Neural crest cell (in vitro differentiated cells): ENCODE data around the gene TENT4B. TPM values are rescaled to one million over a fixed set of nuclear protein-coding genes. Genes with fewer than 3 reads are reported as not detected.

Experiments
- DNase-seq: peaks from one replicate; pipeline ENCODE4 v3.0.0; 2021; ENCODE audit warnings: low read depth, mixed read lengths, low spot score
- H3K27ac Mint-ChIP-seq: one replicate; pipeline ENCODE4 v1.8.0; 2021; ENCODE audit warnings: mild to moderate bottlenecking, mixed read lengths; ENCODE audit not compliant: unreplicated experiment
- H3K27me3 Mint-ChIP-seq: 2 replicates; pipeline ENCODE4 v1.8.0; 2021; ENCODE audit warnings: low read depth, mild to moderate bottlenecking, mixed read lengths
- H3K36me3 Mint-ChIP-seq: 2 replicates; pipeline ENCODE4 v1.8.0; 2021; ENCODE audit warnings: low read depth, mild to moderate bottlenecking, mixed read lengths
- H3K4me1 Mint-ChIP-seq: 2 replicates; pipeline ENCODE4 v1.8.0; 2021; ENCODE audit warnings: mixed read lengths
- H3K4me3 Mint-ChIP-seq: one replicate; pipeline ENCODE4 v1.8.0; 2021; ENCODE audit warnings: mild to moderate bottlenecking, mixed read lengths
- H3K9me3 Mint-ChIP-seq: 2 replicates; pipeline ENCODE4 v1.8.0; 2021; ENCODE audit warnings: mixed read lengths
- total RNA-seq: library from RNA; stranded (reverse); gene quantifications from 2 replicates; pipeline ENCODE4 v1.2.1, GENCODE V29; 2021
- TF ChIP-seq, protein P1 (sequence below): fragments of 200-600 bp; sonication (generic); conservative IDR thresholded peaks from 2 replicates; pipeline ENCODE4 v1.5.0; 2021; ENCODE audit warnings: antibody characterized with exemption, mild to moderate bottlenecking

The TENT4B gene
- total RNA-seq, 1 donor from 2014 or later = 12.5 TPM

DNA sequence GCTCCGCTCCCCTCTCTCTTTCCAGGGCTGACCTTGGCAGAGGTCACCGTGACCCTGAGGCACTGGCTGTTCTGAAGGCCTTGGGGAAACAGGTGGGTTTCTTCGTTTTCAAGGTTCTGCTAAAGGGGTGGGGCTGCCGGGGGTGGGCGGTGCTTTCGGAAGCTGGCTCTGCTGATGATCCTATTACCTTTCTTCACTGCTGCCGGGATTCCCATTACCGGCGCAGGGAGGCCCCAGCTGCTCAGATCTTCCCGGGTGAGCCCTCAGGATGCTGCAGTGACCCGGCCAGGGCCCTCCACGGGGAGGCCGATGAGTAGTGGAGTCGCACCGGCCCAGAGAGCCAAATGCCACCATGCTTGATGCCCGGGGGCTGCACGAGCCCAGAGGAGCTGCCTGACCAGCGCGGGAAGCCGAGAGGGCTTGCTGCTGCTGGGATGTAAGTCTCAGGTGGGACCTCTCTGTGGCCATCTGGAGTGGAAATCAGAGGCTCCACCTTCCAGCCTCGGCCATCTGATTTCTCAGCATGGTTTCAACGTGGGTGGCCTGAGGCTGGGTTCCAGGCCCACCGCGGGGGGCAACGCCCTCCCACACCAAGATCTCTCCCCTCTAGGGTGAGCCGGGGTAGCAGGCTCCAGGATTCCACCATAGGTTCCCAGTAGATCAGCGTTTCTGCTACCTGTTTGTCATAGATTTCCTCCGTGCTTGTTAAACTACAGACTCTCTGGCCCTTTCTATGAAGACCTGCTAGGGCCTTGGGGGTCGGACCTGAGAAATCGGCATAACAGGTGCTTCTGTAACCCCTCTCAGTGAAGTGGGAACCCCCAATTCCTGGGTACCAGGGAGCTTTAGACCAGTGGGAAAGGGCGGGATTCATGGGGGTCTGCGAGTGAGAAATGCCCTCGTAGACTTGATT lies 91.7 kb downstream of the TENT4B start:
- peak overlapping the region; percentile 76 for H3K4me3 Mint-ChIP-seq
- no peaks in the 10 kb centered on the region for H3K36me3 Mint-ChIP-seq
- H3K9me3 Mint-ChIP-seq = no peaks in the 10 kb centered on the region
- H3K27me3 Mint-ChIP-seq = peaks cover 48% of the 10 kb centered on the region
- H3K4me1 Mint-ChIP-seq = peaks cover 8% of the 10 kb centered on the region
- no peak overlapping the region for H3K27ac Mint-ChIP-seq
- no peak for DNase-seq
- TF ChIP-seq, protein P1, sequence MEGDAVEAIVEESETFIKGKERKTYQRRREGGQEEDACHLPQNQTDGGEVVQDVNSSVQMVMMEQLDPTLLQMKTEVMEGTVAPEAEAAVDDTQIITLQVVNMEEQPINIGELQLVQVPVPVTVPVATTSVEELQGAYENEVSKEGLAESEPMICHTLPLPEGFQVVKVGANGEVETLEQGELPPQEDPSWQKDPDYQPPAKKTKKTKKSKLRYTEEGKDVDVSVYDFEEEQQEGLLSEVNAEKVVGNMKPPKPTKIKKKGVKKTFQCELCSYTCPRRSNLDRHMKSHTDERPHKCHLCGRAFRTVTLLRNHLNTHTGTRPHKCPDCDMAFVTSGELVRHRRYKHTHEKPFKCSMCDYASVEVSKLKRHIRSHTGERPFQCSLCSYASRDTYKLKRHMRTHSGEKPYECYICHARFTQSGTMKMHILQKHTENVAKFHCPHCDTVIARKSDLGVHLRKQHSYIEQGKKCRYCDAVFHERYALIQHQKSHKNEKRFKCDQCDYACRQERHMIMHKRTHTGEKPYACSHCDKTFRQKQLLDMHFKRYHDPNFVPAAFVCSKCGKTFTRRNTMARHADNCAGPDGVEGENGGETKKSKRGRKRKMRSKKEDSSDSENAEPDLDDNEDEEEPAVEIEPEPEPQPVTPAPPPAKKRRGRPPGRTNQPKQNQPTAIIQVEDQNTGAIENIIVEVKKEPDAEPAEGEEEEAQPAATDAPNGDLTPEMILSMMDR = no peak

DNA sequence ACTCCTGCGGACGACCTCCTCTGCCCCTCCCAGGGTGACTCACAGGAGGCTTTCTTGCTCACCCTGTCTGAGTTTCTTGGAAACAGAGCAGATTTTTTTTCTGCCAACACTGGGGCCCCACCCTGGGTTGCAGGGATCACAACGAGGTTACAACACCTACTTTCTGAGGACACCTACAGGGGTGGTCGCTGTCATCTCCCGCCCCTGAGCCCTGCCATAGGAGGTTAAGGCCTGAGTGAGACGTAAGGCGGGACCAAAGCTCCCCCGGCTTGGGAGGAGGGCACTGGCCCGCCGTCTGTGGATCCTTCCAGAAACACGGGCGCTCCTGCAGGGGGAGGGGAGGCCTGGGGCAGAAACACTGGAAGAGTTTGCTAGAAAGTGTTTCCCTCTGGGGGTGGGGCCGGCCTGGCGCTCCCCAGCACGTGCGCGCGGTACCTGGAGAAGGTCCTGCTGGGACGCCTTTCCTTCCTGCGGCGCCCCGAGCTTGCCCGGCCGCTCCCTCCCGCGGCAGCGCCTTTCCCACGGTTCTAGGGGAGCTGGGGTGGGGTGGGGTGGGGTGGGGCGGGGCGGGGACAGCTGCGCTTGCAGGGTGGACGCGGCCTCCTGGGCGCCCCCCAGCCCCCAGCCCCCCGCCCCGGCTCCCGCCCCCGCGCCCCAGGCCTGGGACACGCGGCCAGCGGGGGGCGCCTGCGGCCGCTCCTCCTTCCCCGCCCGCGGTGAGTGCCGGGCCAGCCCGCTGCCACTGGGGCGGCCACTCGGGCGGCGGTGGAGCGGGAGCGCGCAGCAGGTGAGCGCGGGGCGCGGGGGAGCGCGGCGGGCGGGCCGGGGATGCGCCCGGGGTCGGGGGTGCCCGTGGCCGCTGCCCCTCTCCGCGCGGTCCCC lies 92.6 kb downstream of the TENT4B start:
- peaks cover 8% of the 10 kb centered on the region for H3K4me1 Mint-ChIP-seq
- H3K27me3 Mint-ChIP-seq = peaks cover 43% of the 10 kb centered on the region
- no peak overlapping the region for H3K27ac Mint-ChIP-seq

DNA sequence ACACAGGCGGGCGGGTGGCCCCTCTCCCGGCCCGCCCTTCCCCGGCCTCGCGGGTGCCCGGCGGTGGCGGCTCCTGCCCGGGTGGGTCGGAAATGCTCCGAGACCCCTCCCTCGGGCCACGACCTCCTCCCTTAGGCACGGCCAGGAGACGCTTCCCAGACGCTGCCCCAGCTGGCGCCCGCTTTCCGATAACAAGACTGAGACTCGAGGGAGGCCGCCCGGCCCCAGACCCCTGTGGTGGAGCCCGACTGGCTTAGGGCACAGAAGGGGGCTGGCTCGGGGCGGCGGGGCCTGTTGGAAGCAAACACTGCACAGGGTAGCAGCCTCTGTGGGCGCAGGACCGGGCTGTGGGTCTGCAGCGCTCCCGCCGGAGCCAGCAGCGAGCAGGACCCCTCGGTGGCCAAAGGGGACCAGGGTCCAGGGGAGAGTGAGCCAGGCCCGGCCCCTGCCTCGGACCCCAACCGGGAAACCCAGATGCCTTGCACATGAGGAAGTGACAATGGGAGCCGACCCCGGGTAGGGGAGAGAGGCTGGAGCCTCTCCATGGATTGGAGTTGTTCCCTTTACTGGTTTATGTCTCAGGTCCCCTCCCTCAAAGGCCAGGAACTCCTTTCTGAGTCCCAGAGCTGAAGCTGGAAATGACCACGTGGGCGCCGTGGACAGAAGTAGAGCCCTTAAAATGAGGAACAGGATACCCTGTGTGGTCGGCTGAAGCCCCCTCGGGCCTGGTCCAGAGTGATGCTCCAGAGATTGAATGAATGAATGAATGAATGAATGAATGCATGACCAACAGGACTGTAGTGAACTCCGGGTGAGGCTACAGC lies 93.4 kb downstream of the TENT4B start:
- Mint-ChIP-seq H3K4me1 (peaks cover 8% of the 10 kb centered on the region), H3K27me3 (peaks cover 36% of the 10 kb centered on the region), H3K9me3 (no peaks in the 10 kb centered on the region), H3K4me3 (peak overlapping the region; percentile 83), H3K27ac (peak overlapping the region; percentile 78), H3K36me3 (no peaks in the 10 kb centered on the region)
- TF ChIP-seq, protein P1 = no peak
- peak; percentile 46 for DNase-seq

More for the DNA sequence above, 92.6 kb downstream of the TENT4B start:
- TF ChIP-seq, protein P1 = no peak
- no peaks in the 10 kb centered on the region for H3K36me3 Mint-ChIP-seq
- H3K4me3 Mint-ChIP-seq = peak overlapping the region; percentile 76
- no peaks in the 10 kb centered on the region for H3K9me3 Mint-ChIP-seq
- no peak for DNase-seq

DNA sequence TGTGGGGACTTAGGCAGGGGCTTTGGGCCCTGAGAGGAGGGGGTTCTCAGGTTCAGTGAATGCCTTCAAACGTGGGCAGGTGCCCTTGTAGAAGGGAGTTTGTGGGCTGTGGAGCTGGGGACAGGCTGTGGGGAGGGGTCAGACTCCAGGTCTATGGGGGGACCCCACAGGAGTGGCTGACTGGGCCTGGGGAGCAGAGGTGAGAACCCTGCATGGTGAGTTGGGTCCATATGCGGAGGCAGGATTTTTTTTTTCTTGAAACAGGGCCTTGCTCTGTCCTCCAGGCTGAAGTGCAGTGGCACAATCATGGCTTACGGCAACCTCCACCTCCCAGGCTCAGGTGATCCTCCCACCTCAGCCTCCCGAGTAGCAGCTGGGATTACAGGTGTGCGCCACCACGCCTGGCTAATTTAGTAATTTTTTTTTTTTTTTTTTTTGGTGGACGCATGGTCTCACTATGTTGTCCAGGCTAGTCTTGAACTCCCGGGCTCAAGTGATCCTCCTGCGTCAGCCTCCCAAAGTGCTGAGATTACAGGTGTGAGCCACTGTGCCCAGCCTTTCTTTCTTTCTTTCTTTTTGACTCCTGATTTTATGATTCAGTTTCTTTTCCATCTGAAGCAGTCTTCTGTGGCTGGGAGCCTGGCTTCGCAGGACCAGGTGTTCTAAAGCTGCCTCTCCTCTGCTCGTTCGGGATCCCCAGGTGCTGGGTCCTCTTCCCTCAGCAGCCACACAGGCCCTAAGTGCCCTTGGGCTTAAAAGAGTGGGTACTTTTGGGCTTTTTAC lies 94.2 kb downstream of the TENT4B start:
- no peaks in the 10 kb centered on the region for H3K9me3 Mint-ChIP-seq
- H3K4me3 Mint-ChIP-seq = peak overlapping the region; percentile 83
- H3K36me3 Mint-ChIP-seq = no peaks in the 10 kb centered on the region
- H3K4me1 Mint-ChIP-seq = peaks cover 12% of the 10 kb centered on the region
- peaks cover 35% of the 10 kb centered on the region for H3K27me3 Mint-ChIP-seq
- TF ChIP-seq, protein P1 = no peak
- no peak overlapping the region for H3K27ac Mint-ChIP-seq
- no peak for DNase-seq
